HepG2 (cell line): ENCODE data around the gene MED13. TPM values are rescaled to one million over a fixed set of nuclear protein-coding genes. Genes with fewer than 3 reads are reported as not detected.

ENCODE experiments used
- ATAC-seq: fragments of 200-7000 bp; cut with Tn5 transposase; 3 replicates; pipeline ENCODE4 v1.9.1; 2020; ENCODE audit warnings: mild to moderate bottlenecking, moderate library complexity
- BruUV-seq: library from RNA; stranded (reverse); fragments of 400-500 nt; replicated peaks from 2 replicates; lab custom pipeline; 2021; lab: Mats Ljungman, UMichigan
- CTCF ChIA-PET: fragments of 300-600 bp; formaldehyde crosslinking; extraction: SDS; loops from one replicate; lab custom pipeline; 2021; ENCODE audit warnings: low total read pairs, inconsistent platforms, low intra/inter-chr PET ratio; lab: Yijun Ruan, JAX
- POLR2A ChIA-PET: fragments of 350-600 bp; sonication (Branson Sonifier 250); formaldehyde crosslinking; loops from one replicate; lab custom pipeline; 2020; ENCODE audit warnings: antibody characterized with exemption, inconsistent platforms; lab: Yijun Ruan, JAX
- DNase-seq: peaks from one replicate; pipeline ENCODE4 v3.0.0-alpha.2; 2015; ENCODE audit warnings: low spot score
- FAIRE-seq: peaks from 3 replicates; lab custom pipeline; 2011; peaks lifted over from hg19 to GRCh38; lab: Jason Lieb, UNC
- H2AFZ ChIP-seq: one replicate; pipeline ENCODE4 v1.6.1; 2011; ENCODE audit warnings: low read length, inconsistent platforms
- H3K27ac ChIP-seq: fragments of 300-600 bp; 3 replicates; pipeline ENCODE4 v1.8.0; 2011; ENCODE audit warnings: mixed run types, mild to moderate bottlenecking, mixed read lengths, low read length, inconsistent platforms; ENCODE audit not compliant: insufficient read depth; ENCODE audit errors: extremely low read length
- H3K27me3 ChIP-seq, 2 experiments: fragments of 200-600 bp in 1 of 2; 2 replicates in 1 of 2; 3 replicates in 1 of 2; pipeline versions ENCODE4 v1.6.0 to v1.8.0; 2011; ENCODE audit warnings: low read length in 2 of 2, mild to moderate bottlenecking in 2 of 2, moderate library complexity in 2 of 2, inconsistent platforms in 1 of 2; ENCODE audit not compliant: insufficient read depth in 2 of 2, control insufficient read depth in 1 of 2
- H3K36me3 ChIP-seq, 2 experiments: fragments of 200-600 bp in 1 of 2; replicated peaks in 1 of 2; 2 replicates in 1 of 2; 3 replicates in 1 of 2; pipeline versions ENCODE4 v1.5.1 to v1.8.0; 2011; ENCODE audit warnings: low read length in 2 of 2, inconsistent platforms in 1 of 2; ENCODE audit not compliant: insufficient read depth in 2 of 2, control insufficient read depth in 1 of 2
- H3K4me1 ChIP-seq: 2 replicates; pipeline ENCODE4 v1.5.1; 2012; ENCODE audit warnings: low read length, inconsistent platforms; ENCODE audit not compliant: insufficient read depth
- H3K4me2 ChIP-seq: 2 replicates; pipeline ENCODE4 v1.6.0; 2011; ENCODE audit warnings: low read depth, low read length, inconsistent platforms
- H3K4me3 ChIP-seq, 3 experiments: fragments of 200-600 bp in 1 of 3; sonication (generic), shearing (Covaris generic) in 1 of 3; replicated peaks in 1 of 3; 2 replicates each; pipeline ENCODE4 v1.5.1; 2011 to 2016; ENCODE audit warnings: low read length in 3 of 3, inconsistent platforms in 2 of 3, low read depth in 2 of 3, mild to moderate bottlenecking in 2 of 3, control low read depth in 1 of 3, mixed read lengths in 1 of 3; ENCODE audit not compliant: insufficient read depth in 1 of 3
- H3K79me2 ChIP-seq: one replicate; pipeline ENCODE4 v1.6.1; 2011; ENCODE audit warnings: low read length, inconsistent platforms; ENCODE audit not compliant: insufficient read depth
- H3K9ac ChIP-seq: 2 replicates; pipeline ENCODE4 v1.6.0; 2011; ENCODE audit warnings: mild to moderate bottlenecking, low read depth, low read length, inconsistent platforms; ENCODE audit not compliant: insufficient read depth
- H3K9me3 ChIP-seq: 2 replicates; pipeline ENCODE4 v1.5.1; 2012; ENCODE audit warnings: mild to moderate bottlenecking, low read length
- H4K20me1 ChIP-seq: 2 replicates; pipeline ENCODE4 v1.6.0; 2011; ENCODE audit warnings: inconsistent platforms, mild to moderate bottlenecking, low read length, moderate library complexity; ENCODE audit not compliant: insufficient read depth
- GATAD2A ChIP-seq: IDR thresholded peaks from 2 replicates; pipeline ENCODE4 v1.6.1; 2016
- GMEB2 ChIP-seq: IDR thresholded peaks from 2 replicates; pipeline ENCODE4 v1.6.1; 2016; ENCODE audit warnings: missing biosample characterization, missing genetic modification reagents, low read depth
- HES4 ChIP-seq: sonication (generic); formaldehyde crosslinking; IDR thresholded peaks from 2 replicates; pipeline ENCODE4 v1.9.0; 2021; ENCODE audit warnings: mild to moderate bottlenecking, missing genetic modification reagents, borderline replicate concordance
- HNF1B ChIP-seq: sonication (generic); formaldehyde crosslinking; IDR thresholded peaks from 2 replicates; pipeline ENCODE4 v1.5.1; 2020; ENCODE audit warnings: mild to moderate bottlenecking, moderate library complexity, missing genetic modification reagents
- KDM4B ChIP-seq: sonication (generic); formaldehyde crosslinking; IDR thresholded peaks from 2 replicates; pipeline ENCODE4 v1.4.0; 2020; ENCODE audit warnings: missing genetic modification reagents
- KDM5B ChIP-seq: sonication (generic); formaldehyde crosslinking; IDR thresholded peaks from 2 replicates; pipeline ENCODE4 v1.4.0; 2020; ENCODE audit warnings: missing genetic modification reagents, mild to moderate bottlenecking, borderline replicate concordance
- KIAA2018 ChIP-seq: sonication (generic); formaldehyde crosslinking; IDR thresholded peaks from 2 replicates; pipeline ENCODE4 v1.5.0; 2020; ENCODE audit warnings: mild to moderate bottlenecking, missing genetic modification reagents, borderline replicate concordance
- MBD4 ChIP-seq: IDR thresholded peaks from 2 replicates; pipeline ENCODE4 v1.6.1; 2012; ENCODE audit warnings: low read length, inconsistent platforms, borderline replicate concordance
- MEIS1 ChIP-seq: sonication (generic); formaldehyde crosslinking; IDR thresholded peaks from 2 replicates; pipeline ENCODE4 v1.9.0; 2021; ENCODE audit warnings: mild to moderate bottlenecking, missing genetic modification reagents, moderate library complexity, borderline replicate concordance
- RBAK ChIP-seq: sonication (generic); formaldehyde crosslinking; IDR thresholded peaks from 2 replicates; pipeline ENCODE4 v1.5.1; 2020; ENCODE audit warnings: mild to moderate bottlenecking, missing genetic modification reagents
- SNAI1 ChIP-seq: sonication (generic); formaldehyde crosslinking; IDR thresholded peaks from 2 replicates; pipeline ENCODE4 v1.5.0; 2020; ENCODE audit warnings: mild to moderate bottlenecking, missing genetic modification reagents, borderline replicate concordance
- SP5 ChIP-seq: IDR thresholded peaks from 2 replicates; pipeline ENCODE4 v1.6.1; 2016; ENCODE audit warnings: low read depth, borderline replicate concordance
- TCF7 ChIP-seq: sonication (generic); IDR thresholded peaks from 2 replicates; pipeline ENCODE4 v1.6.1; 2016; ENCODE audit warnings: antibody characterized with exemption, low read depth
- ZNF136 ChIP-seq: sonication (generic); formaldehyde crosslinking; IDR thresholded peaks from 2 replicates; pipeline ENCODE4 v1.8.1; 2022; ENCODE audit warnings: low read depth, mild to moderate bottlenecking, moderate library complexity, missing genetic modification reagents
- ZSCAN31 ChIP-seq: sonication (generic); formaldehyde crosslinking; IDR thresholded peaks from 2 replicates; pipeline ENCODE4 v1.5.0; 2020; ENCODE audit warnings: low read depth, mild to moderate bottlenecking, missing genetic modification reagents
- in situ Hi-C: cut with HindIII; loops from 2 replicates; pipeline ENCODE4 v1.10.0; 2017; ENCODE audit warnings: low pct_unique_long_range_greater_than_20kb; ENCODE audit not compliant: extremely low pct_ligation_motif_present
- intact Hi-C: fragments of 100-400 bp; cut with micrococcal nuclease; formaldehyde crosslinking; loops from one replicate; pipeline ENCODE4 v1.10.0; 2022; ENCODE audit not compliant: unreplicated experiment
- polyA plus RNA-seq, 8 experiments: library from polyadenylated mRNA; depleted of rRNA in 3 of 8; stranded (reverse) in 7 of 8; unstranded in 1 of 8; fragments of >200 nt; fragmentation: Illumina TruSeq in 4 of 8; extraction: Trizol in 4 of 8; gene quantifications; 2 replicates each; pipeline versions ENCODE4 v1.2.1 to v1.2.3, GENCODE V29; 2011 to 2016; ENCODE audit warnings: low read depth in 4 of 8, missing spikeins in 1 of 8, mixed read lengths in 1 of 8; ENCODE audit not compliant: insufficient read depth in 1 of 8
- total RNA-seq, 5 experiments: library from RNA; depleted of rRNA; stranded (reverse); fragments of >200 nt; fragmentation: Illumina TruSeq; extraction: Trizol; gene quantifications; 2 replicates each; pipeline ENCODE4 v1.2.3, GENCODE V29; 2016; ENCODE audit warnings: low read depth in 1 of 5

MED13 gene
- total and polyA plus RNA-seq, 2 of the 13 experiments (the other 11 are each of a cell fraction or from before 2014, with no cell fraction given) = 27.4 to 69.1 TPM

GRCh38 chr17:62004388-62004787 is 60.7 kb downstream of the MED13 start:
- intact Hi-C loops (no loop called here), in situ Hi-C loops (no loop called here)
- no peaks in the 10 kb centered on the region; a peak in 1 of 5 replicates for H3K27me3 ChIP-seq
- no peak overlapping the region for H3K4me3 ChIP-seq
- CTCF ChIA-PET = interaction anchor here (0.7 kb wide), 1 partner anchor 582 kb away, joined by 3 read pairs; no protein-coding TSS in a partner anchor
- peaks cover 10 to 63% of the 10 kb centered on the region in 2 experiments for H3K36me3 ChIP-seq
- H3K9ac ChIP-seq = no peak overlapping the region
- no peaks in the 10 kb centered on the region for H3K4me1 ChIP-seq
- TF ChIP-seq KDM4B (CRISPR knock-in tag) (no peak), MEIS1 (CRISPR knock-in tag) (no peak), SNAI1 (CRISPR knock-in tag) (no peak), ZNF136 (CRISPR knock-in tag) (no peak), HES4 (CRISPR knock-in tag) (no peak), ZSCAN31 (no peak), MBD4 (no peak), GMEB2 (CRISPR knock-in tag) (no peak), KDM5B (no peak), HNF1B (CRISPR knock-in tag) (no peak), SP5 (CRISPR knock-in tag) (no peak), TCF7 (no peak), GATAD2A (no peak), KIAA2018 (no peak), RBAK (no peak)
- H3K4me2 ChIP-seq = no peak overlapping the region
- no peaks in the 10 kb centered on the region for H3K9me3 ChIP-seq
- ATAC-seq (no peak), DNase-seq (no peak), FAIRE-seq (no peak)
- POLR2A ChIA-PET = no interaction called here
- H2AFZ ChIP-seq = no peak overlapping the region
- no peaks in the 10 kb centered on the region; the same call in 1 of the 2 replicates for H4K20me1 ChIP-seq
- peaks cover 35% of the 10 kb centered on the region for H3K79me2 ChIP-seq
- no peak overlapping the region for H3K27ac ChIP-seq
- no TSS peak for BruUV-seq
